ENCODE results near the gene SETSIP. TPM values are rescaled to one million over a fixed set of nuclear protein-coding genes. Genes with fewer than 3 reads are reported as not detected.

The SETSIP gene
- total RNA-seq, 1 donor from 2014 or later, result not detected

GRCh38 chr1:92040971-92041370, 34.2 kb downstream of the SETSIP start:
- DNase-seq, result no peak
- TF ChIP-seq CTCF (IDR thresholded peaks at IDR 0.05; ENCODE audit: borderline replicate concordance), result no peak
- H3K4me3 ChIP-seq, result no peak overlapping the region
- H3K9me3 ChIP-seq (replicated peaks), result no peaks in the 10 kb centered on the region
- intact Hi-C loops (cut with micrococcal nuclease), result no loop called here
- H3K27me3 ChIP-seq (ENCODE audit: low read depth), result no peaks in the 10 kb centered on the region
- no peaks in the 10 kb centered on the region for H3K36me3 ChIP-seq
- no peak overlapping the region for H3K27ac ChIP-seq (replicated peaks)
- H3K4me1 ChIP-seq, result no peaks in the 10 kb centered on the region

- no peak overlapping the region for H3K27ac ChIP-seq (replicated peaks)
- no peak for DNase-seq
- no peaks in the 10 kb centered on the region for H3K4me1 ChIP-seq
- H3K4me3 ChIP-seq, result no peak overlapping the region
- intact Hi-C loops (cut with micrococcal nuclease), result no loop called here
- no peaks in the 10 kb centered on the region for H3K27me3 ChIP-seq (ENCODE audit: low read depth)
- H3K9me3 ChIP-seq (replicated peaks), result no peaks in the 10 kb centered on the region
- H3K36me3 ChIP-seq, result no peaks in the 10 kb centered on the region
- TF ChIP-seq CTCF (IDR thresholded peaks at IDR 0.05; ENCODE audit: borderline replicate concordance), result no peak
These were observed 36.4 kb downstream of the SETSIP start for GRCh38 chr1:92038695-92039346.

GRCh38 chr1:92037400-92037799, 37.8 kb downstream of the SETSIP start:
- no peaks in the 10 kb centered on the region for H3K4me1 ChIP-seq
- H3K36me3 ChIP-seq, result no peaks in the 10 kb centered on the region
- no peaks in the 10 kb centered on the region for H3K27me3 ChIP-seq (ENCODE audit: low read depth)
- DNase-seq, result no peak
- no peak overlapping the region for H3K27ac ChIP-seq (replicated peaks)
- no peak overlapping the region for H3K4me3 ChIP-seq
- H3K9me3 ChIP-seq (replicated peaks), result no peaks in the 10 kb centered on the region
- intact Hi-C loops (cut with micrococcal nuclease), result no loop called here
- TF ChIP-seq CTCF (IDR thresholded peaks at IDR 0.05; ENCODE audit: borderline replicate concordance), result no peak

- Histone ChIP-seq H3K27me3 (ENCODE audit: low read depth) (peaks cover 28% of the 10 kb centered on the region), H3K27ac (replicated peaks) (no peak overlapping the region), H3K4me3 (no peak overlapping the region), H3K9me3 (replicated peaks) (no peaks in the 10 kb centered on the region), H3K4me1 (peaks cover 12% of the 10 kb centered on the region), H3K36me3 (no peaks in the 10 kb centered on the region)
- no peak for DNase-seq
- intact Hi-C loops (cut with micrococcal nuclease), result no loop called here
- TF ChIP-seq CTCF (IDR thresholded peaks at IDR 0.05; ENCODE audit: borderline replicate concordance), result no peak
These were observed 43.7 kb downstream of the SETSIP start for GRCh38 chr1:92031281-92032110.

- H3K4me1 ChIP-seq, result peaks cover 12% of the 10 kb centered on the region
- no peak for DNase-seq
- H3K4me3 ChIP-seq, result peak overlapping the region; percentile 72
- no peak overlapping the region for H3K27ac ChIP-seq (replicated peaks)
- peaks cover 28% of the 10 kb centered on the region for H3K27me3 ChIP-seq (ENCODE audit: low read depth)
- H3K36me3 ChIP-seq, result no peaks in the 10 kb centered on the region
- no peak for TF ChIP-seq CTCF (IDR thresholded peaks at IDR 0.05; ENCODE audit: borderline replicate concordance)
- intact Hi-C loops (cut with micrococcal nuclease), result no loop called here
- H3K9me3 ChIP-seq (replicated peaks), result no peaks in the 10 kb centered on the region
These were observed 44.5 kb downstream of the SETSIP start for GRCh38 chr1:92030656-92031107.

All from left ventricle myocardium inferior (tissue), 1 donor.